Measurements from ENCODE around the gene MGRN1.

MGRN1 gene

GRCh38 chr16:4691666-4692412 is 67.2 kb downstream of the MGRN1 start:
- no peaks in the 10 kb centered on the region for H3K27me3 ChIP-seq (ENCODE audit: insufficient read depth, poor library complexity, severe bottlenecking)
- no peak for TF ChIP-seq SPI1 (IDR thresholded peaks at IDR 0.05; ENCODE audit: borderline replicate concordance, low read depth)
- TF ChIP-seq POLR2AphosphoS5 (IDR thresholded peaks at IDR 0.05; ENCODE audit: low read depth): peak; percentile 9; the same call in 1 of the 2 replicates
- TF ChIP-seq CTCF (IDR thresholded peaks at IDR 0.05; ENCODE audit: insufficient read depth, low read length): no peak
- peak overlapping the region; percentile 70 for H3K4me3 ChIP-seq (replicated peaks; ENCODE audit: insufficient read depth, low read length)
- peak overlapping the region; percentile 72 for H3K27ac ChIP-seq (replicated peaks)
- DNase-seq (ENCODE audit: low read depth in 1 of 2, low spot score in 1 of 2): no peak

GRCh38 chr16:4692460-4693295 is 68.1 kb downstream of the MGRN1 start:
- Histone ChIP-seq H3K4me3 (replicated peaks; ENCODE audit: insufficient read depth, low read length) (peak overlapping the region; percentile 70), H3K27ac (replicated peaks) (peak overlapping the region; percentile 72), H3K27me3 (ENCODE audit: insufficient read depth, poor library complexity, severe bottlenecking) (no peaks in the 10 kb centered on the region)
- no peak for TF ChIP-seq REST (IDR thresholded peaks at IDR 0.05; ENCODE audit: insufficient replicate concordance, low read depth)
- peak; percentile 10; the same call in 1 of the 2 replicates for TF ChIP-seq SPI1 (IDR thresholded peaks at IDR 0.05; ENCODE audit: borderline replicate concordance, low read depth)
- DNase-seq (ENCODE audit: low read depth in 1 of 2, low spot score in 1 of 2): peak; percentile 68 to 75

GRCh38 chr16:4693296-4693955 is 68.8 kb downstream of the MGRN1 start, which contains the start of gene NUDT16L1:
TSS of gene NUDT16L1 (plus strand) at chr16:4693562. CDS start at chr16:4693727, 165 bp downstream.
- H3K4me3 ChIP-seq (replicated peaks; ENCODE audit: insufficient read depth, low read length): peak within 1 kb of the TSS; percentile 99
- TF ChIP-seq POLR2AphosphoS5 (IDR thresholded peaks at IDR 0.05; ENCODE audit: low read depth): peak; percentile 76; the same call in 1 of the 2 replicates
- no peak for TF ChIP-seq CTCF (IDR thresholded peaks at IDR 0.05; ENCODE audit: insufficient read depth, low read length)
- TF ChIP-seq REST (IDR thresholded peaks at IDR 0.05; ENCODE audit: insufficient replicate concordance, low read depth): peak; percentile 39
- H3K27me3 ChIP-seq (ENCODE audit: insufficient read depth, poor library complexity, severe bottlenecking): no peaks in the 10 kb centered on the region
- H3K27ac ChIP-seq (replicated peaks): peak within 1 kb of the TSS; percentile 74
- peak; percentile 89 to 96 for DNase-seq (ENCODE audit: low read depth in 1 of 2, low spot score in 1 of 2)
